H9 (cell line): Measurements from ENCODE around the gene PEPD. TPM values are rescaled to one million over a fixed set of nuclear protein-coding genes. Genes with fewer than 3 reads are reported as not detected.

Experiments used
- DNase-seq: peaks from one replicate; pipeline ENCODE4 v3.0.0-alpha.2; 2017
- H2AFZ ChIP-seq: one replicate; pipeline ENCODE4 v1.6.1; 2013; ENCODE audit warnings: mild to moderate bottlenecking, low read length, control low read depth, moderate library complexity
- H2AK5ac ChIP-seq: 2 replicates; pipeline ENCODE4 v1.6.1; 2013; ENCODE audit warnings: low read length, control low read depth, mixed read lengths; ENCODE audit not compliant: insufficient read length
- H2BK120ac ChIP-seq: one replicate; pipeline ENCODE4 v1.6.1; 2013; ENCODE audit warnings: low read depth, mild to moderate bottlenecking, low read length, control low read depth, inconsistent platforms; ENCODE audit not compliant: poor library complexity, severe bottlenecking
- H2BK12ac ChIP-seq: 2 replicates; pipeline ENCODE4 v1.6.1; 2013; ENCODE audit warnings: low read length, control low read depth, mixed read lengths, low read depth; ENCODE audit not compliant: insufficient read length
- H2BK15ac ChIP-seq: 2 replicates; pipeline ENCODE4 v1.6.1; 2013; ENCODE audit warnings: low read depth, low read length, control low read depth
- H2BK20ac ChIP-seq: one replicate; pipeline ENCODE4 v1.6.1; 2013; ENCODE audit warnings: low read depth, mild to moderate bottlenecking, low read length, control low read depth, inconsistent platforms; ENCODE audit not compliant: poor library complexity, severe bottlenecking
- H2BK5ac ChIP-seq: 2 replicates; pipeline ENCODE4 v1.6.1; 2013; ENCODE audit warnings: low read length, control low read depth, mixed read lengths; ENCODE audit not compliant: insufficient read length
- H3K14ac ChIP-seq: 2 replicates; pipeline ENCODE4 v1.6.1; 2013; ENCODE audit warnings: low read length, control low read depth; ENCODE audit not compliant: insufficient read depth
- H3K18ac ChIP-seq: 2 replicates; pipeline ENCODE4 v1.6.1; 2013; ENCODE audit warnings: low read depth, mild to moderate bottlenecking, mixed read lengths, low read length, control low read depth; ENCODE audit not compliant: insufficient read length
- H3K23ac ChIP-seq: 2 replicates; pipeline ENCODE4 v1.6.1; 2013; ENCODE audit warnings: low read length, control low read depth, mixed read lengths, low read depth; ENCODE audit not compliant: insufficient read length
- H3K23me2 ChIP-seq: 2 replicates; pipeline ENCODE4 v1.6.1; 2013; ENCODE audit warnings: low read depth, mild to moderate bottlenecking, mixed read lengths, low read length, control low read depth; ENCODE audit not compliant: insufficient read length, poor library complexity, severe bottlenecking
- H3K27ac ChIP-seq: 2 replicates; pipeline ENCODE4 v1.5.1; 2013; ENCODE audit warnings: low read length, control low read depth, mixed read lengths, low read depth; ENCODE audit not compliant: insufficient read length
- H3K27me3 ChIP-seq: 2 replicates; pipeline ENCODE4 v1.6.1; 2013; ENCODE audit warnings: low read length, control low read depth, inconsistent platforms; ENCODE audit not compliant: insufficient read depth
- H3K4ac ChIP-seq: 2 replicates; pipeline ENCODE4 v1.6.1; 2013; ENCODE audit warnings: low read depth, mild to moderate bottlenecking, control low read depth, inconsistent platforms, low read length, moderate library complexity
- H3K4me1 ChIP-seq: 2 replicates; pipeline ENCODE4 v1.6.1; 2013; ENCODE audit warnings: low read length, control low read depth, inconsistent platforms; ENCODE audit not compliant: insufficient read depth
- H3K4me2 ChIP-seq: 2 replicates; pipeline ENCODE4 v1.6.1; 2013; ENCODE audit warnings: low read length, control low read depth, mixed read lengths; ENCODE audit not compliant: insufficient read length, insufficient read depth
- H3K56ac ChIP-seq: 2 replicates; pipeline ENCODE4 v1.6.1; 2013; ENCODE audit warnings: low read depth, mild to moderate bottlenecking, mixed read lengths, low read length, control low read depth; ENCODE audit not compliant: insufficient read length
- H3K79me1 ChIP-seq: 2 replicates; pipeline ENCODE4 v1.6.1; 2013; ENCODE audit warnings: low read depth, mild to moderate bottlenecking, moderate library complexity, low read length, control low read depth, inconsistent platforms; ENCODE audit not compliant: insufficient read depth, poor library complexity, severe bottlenecking
- H3K79me2 ChIP-seq: 2 replicates; pipeline ENCODE4 v1.6.1; 2013; ENCODE audit warnings: low read length, control low read depth, inconsistent platforms; ENCODE audit not compliant: insufficient read depth
- H3K9ac ChIP-seq: 2 replicates; pipeline ENCODE4 v1.6.1; 2013; ENCODE audit warnings: low read length, control low read depth, mixed read lengths; ENCODE audit not compliant: insufficient read length; ENCODE audit errors: extremely low read depth
- H3K9me3 ChIP-seq: one replicate; pipeline ENCODE4 v1.6.1; 2013; ENCODE audit warnings: low read depth, low read length, inconsistent platforms; ENCODE audit not compliant: control insufficient read depth
- H3T11ph ChIP-seq: one replicate; pipeline ENCODE4 v1.6.1; 2013; ENCODE audit warnings: mild to moderate bottlenecking, low read length, control low read depth, inconsistent platforms
- H4K20me1 ChIP-seq: one replicate; pipeline ENCODE4 v1.6.1; 2013; ENCODE audit not compliant: control insufficient read depth, insufficient read length, insufficient read depth
- H4K5ac ChIP-seq: 2 replicates; pipeline ENCODE4 v1.6.1; 2013; ENCODE audit warnings: low read depth, mild to moderate bottlenecking, mixed read lengths, low read length, control low read depth; ENCODE audit not compliant: insufficient read length
- H4K8ac ChIP-seq: replicated peaks from 2 replicates; pipeline ENCODE4 v1.6.1; 2013; ENCODE audit warnings: low read length, control low read depth, mixed read lengths, low read depth; ENCODE audit not compliant: insufficient read length
- H4K91ac ChIP-seq: 2 replicates; pipeline ENCODE4 v1.6.1; 2013; ENCODE audit warnings: low read depth, mild to moderate bottlenecking, moderate library complexity, mixed read lengths, low read length, control low read depth; ENCODE audit not compliant: insufficient read length
- H3K27ac Mint-ChIP-seq, 3 experiments: 2 replicates in 2 of 3; 3 replicates in 1 of 3; pipeline ENCODE4 v1.8.0; 2020 to 2021; ENCODE audit warnings: mixed read lengths in 3 of 3, mild to moderate bottlenecking in 1 of 3, moderate library complexity in 1 of 3
- H3K27me3 Mint-ChIP-seq: 2 replicates; pipeline ENCODE4 v1.8.0; 2021; ENCODE audit warnings: low read depth, mild to moderate bottlenecking, moderate library complexity, mixed read lengths
- H3K36me3 Mint-ChIP-seq, 3 experiments: 2 replicates in 2 of 3; 3 replicates in 1 of 3; pipeline ENCODE4 v1.8.0; 2020 to 2021; ENCODE audit warnings: low read depth in 3 of 3, mixed read lengths in 3 of 3; ENCODE audit not compliant: insufficient read depth in 1 of 3
- H3K4me1 Mint-ChIP-seq, 2 experiments: 2 replicates each; pipeline ENCODE4 v1.8.0; 2020; ENCODE audit warnings: mixed read lengths in 2 of 2
- H3K4me3 Mint-ChIP-seq, 2 experiments: 2 replicates in 1 of 2; 3 replicates in 1 of 2; pipeline ENCODE4 v1.8.0; 2020 to 2021; ENCODE audit warnings: mild to moderate bottlenecking in 2 of 2, mixed read lengths in 2 of 2, moderate library complexity in 1 of 2
- H3K9me3 Mint-ChIP-seq, 2 experiments: 2 replicates in 1 of 2; 3 replicates in 1 of 2; pipeline ENCODE4 v1.8.0; 2020; ENCODE audit warnings: mild to moderate bottlenecking in 2 of 2, mixed read lengths in 2 of 2, moderate library complexity in 1 of 2
- WGBS: extraction: QIAGEN DNeasy Blood & Tissue Kit; methylation state at CpG from one replicate; pipeline ENCODE4 v1.1.7; 2013; ENCODE audit warnings: missing lambda C conversion rate, low lambda C conversion rate, mixed read lengths; ENCODE audit not compliant: insufficient read length; ENCODE audit errors: extremely low coverage; 5-methylcytosine and 5-hydroxymethylcytosine counted together
- total RNA-seq: library from RNA; stranded (reverse); gene quantifications from 2 replicates; pipeline ENCODE4 v1.2.1, GENCODE V29; 2021
- TF ChIP-seq, protein P1 (sequence below): fragments of 200-600 bp; sonication (generic); conservative IDR thresholded peaks from 3 replicates; pipeline ENCODE4 v1.8.0; 2021; ENCODE audit warnings: antibody characterized with exemption, mild to moderate bottlenecking

Gene PEPD
- total RNA-seq, 1 experiment from 2014 or later, result 52.8 TPM

DNA sequence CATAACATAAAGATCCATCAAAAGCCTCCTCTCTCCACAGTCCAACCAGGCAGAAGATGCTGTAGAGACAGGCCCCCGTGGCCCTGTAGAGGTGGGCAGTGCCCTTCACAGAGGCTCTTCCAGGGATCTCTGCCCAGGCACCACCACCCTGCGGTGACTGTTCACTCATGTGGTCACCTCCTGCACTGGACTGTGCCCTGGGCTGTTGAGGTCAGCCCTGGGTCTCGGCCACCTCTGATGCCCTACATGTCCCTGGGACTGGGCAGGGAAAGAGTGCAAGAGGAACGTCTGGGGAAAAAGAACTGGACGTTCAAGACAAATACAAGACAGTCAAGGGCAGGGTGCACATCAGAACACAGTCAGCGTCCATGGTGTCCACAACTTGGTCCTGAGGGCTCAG lies 22.3 kb downstream of the PEPD start:
- no peak overlapping the region for H3T11ph ChIP-seq
- no CpG with 5 or more reads among the region's 6 CpGs for WGBS

More for the DNA sequence above, 22.3 kb downstream of the PEPD start:
- H2AK5ac ChIP-seq, result no peak overlapping the region
- no peak overlapping the region for H2BK12ac ChIP-seq
- no peak for DNase-seq
- Mint-ChIP-seq H3K4me3 (no peak overlapping the region), H3K27ac (no peak overlapping the region), H3K27me3 (no peaks in the 10 kb centered on the region), H3K4me1 (peaks cover 0 to 5% of the 10 kb centered on the region in 2 experiments; a peak in 3 of 4 replicates), H3K9me3 (no peaks in the 10 kb centered on the region), H3K36me3 (peaks cover 0 to 10% (median 4%) of the 10 kb centered on the region in 3 experiments; a peak in 4 of 7 replicates)
- H3K23me2 ChIP-seq, result no peaks in the 10 kb centered on the region
- H3K79me2 ChIP-seq, result no peaks in the 10 kb centered on the region
- H3K18ac ChIP-seq, result no peak overlapping the region
- no peak overlapping the region for H2BK120ac ChIP-seq
- H2AFZ ChIP-seq, result no peak overlapping the region
- H3K27ac ChIP-seq, result no peak overlapping the region
- H2BK5ac ChIP-seq, result no peak overlapping the region
- H4K5ac ChIP-seq, result no peak overlapping the region
- no peak overlapping the region for H4K91ac ChIP-seq
- H3K9me3 ChIP-seq, result no peaks in the 10 kb centered on the region
- H3K23ac ChIP-seq, result no peak overlapping the region
- no peak overlapping the region for H3K9ac ChIP-seq
- no peak overlapping the region for H3K4me2 ChIP-seq
- no peaks in the 10 kb centered on the region for H4K20me1 ChIP-seq
- no peak overlapping the region for H3K56ac ChIP-seq
- H4K8ac ChIP-seq, result no peak overlapping the region
- H3K27me3 ChIP-seq, result no peaks in the 10 kb centered on the region
- H3K79me1 ChIP-seq, result no peaks in the 10 kb centered on the region
- no peaks in the 10 kb centered on the region for H3K4me1 ChIP-seq
- TF ChIP-seq, protein P1, sequence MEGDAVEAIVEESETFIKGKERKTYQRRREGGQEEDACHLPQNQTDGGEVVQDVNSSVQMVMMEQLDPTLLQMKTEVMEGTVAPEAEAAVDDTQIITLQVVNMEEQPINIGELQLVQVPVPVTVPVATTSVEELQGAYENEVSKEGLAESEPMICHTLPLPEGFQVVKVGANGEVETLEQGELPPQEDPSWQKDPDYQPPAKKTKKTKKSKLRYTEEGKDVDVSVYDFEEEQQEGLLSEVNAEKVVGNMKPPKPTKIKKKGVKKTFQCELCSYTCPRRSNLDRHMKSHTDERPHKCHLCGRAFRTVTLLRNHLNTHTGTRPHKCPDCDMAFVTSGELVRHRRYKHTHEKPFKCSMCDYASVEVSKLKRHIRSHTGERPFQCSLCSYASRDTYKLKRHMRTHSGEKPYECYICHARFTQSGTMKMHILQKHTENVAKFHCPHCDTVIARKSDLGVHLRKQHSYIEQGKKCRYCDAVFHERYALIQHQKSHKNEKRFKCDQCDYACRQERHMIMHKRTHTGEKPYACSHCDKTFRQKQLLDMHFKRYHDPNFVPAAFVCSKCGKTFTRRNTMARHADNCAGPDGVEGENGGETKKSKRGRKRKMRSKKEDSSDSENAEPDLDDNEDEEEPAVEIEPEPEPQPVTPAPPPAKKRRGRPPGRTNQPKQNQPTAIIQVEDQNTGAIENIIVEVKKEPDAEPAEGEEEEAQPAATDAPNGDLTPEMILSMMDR, result no peak
- H2BK15ac ChIP-seq, result no peak overlapping the region
- H3K4ac ChIP-seq, result no peak overlapping the region
- no peak overlapping the region for H2BK20ac ChIP-seq
- H3K14ac ChIP-seq, result no peak overlapping the region
